DOHH2 (cell line): ENCODE data around the gene ECI2.

Source experiments
- H3F3A ChIP-seq: fragments of 200-600 bp; sonication (generic), shearing (Covaris generic); 2 replicates; pipeline ENCODE4 v1.6.0; 2016; ENCODE audit warnings: antibody characterized with exemption, mild to moderate bottlenecking; ENCODE audit not compliant: control insufficient read depth, insufficient read depth
- H3K27ac ChIP-seq: fragments of 200-600 bp; sonication (generic); 2 replicates; pipeline ENCODE4 v1.5.1; 2014; ENCODE audit warnings: low read depth, mild to moderate bottlenecking, low read length, moderate library complexity
- H3K27me3 ChIP-seq: fragments of 200-600 bp; sonication (generic); 2 replicates; pipeline ENCODE4 v1.6.1; 2014; ENCODE audit warnings: mild to moderate bottlenecking, low read length, mixed read lengths; ENCODE audit not compliant: control insufficient read depth
- H3K36me3 ChIP-seq: fragments of 200-600 bp; sonication (generic); 2 replicates; pipeline ENCODE4 v1.6.1; 2014; ENCODE audit warnings: mild to moderate bottlenecking, low read length, moderate library complexity, mixed read lengths; ENCODE audit not compliant: control insufficient read depth
- H3K4me1 ChIP-seq: fragments of 200-600 bp; sonication (generic); 2 replicates; pipeline ENCODE4 v1.6.1; 2014; ENCODE audit warnings: mild to moderate bottlenecking, low read length, mixed read lengths; ENCODE audit not compliant: control insufficient read depth
- H3K4me2 ChIP-seq: fragments of 200-600 bp; sonication (generic); 2 replicates; pipeline ENCODE4 v1.6.0; 2014; ENCODE audit warnings: mild to moderate bottlenecking, low read length, moderate library complexity
- H3K4me3 ChIP-seq: fragments of 200-600 bp; sonication (generic); 2 replicates; pipeline ENCODE4 v1.5.1; 2014; ENCODE audit warnings: mild to moderate bottlenecking, low read length, mixed read lengths
- H3K79me2 ChIP-seq: fragments of 200-600 bp; sonication (generic); 2 replicates; pipeline ENCODE4 v1.6.1; 2014; ENCODE audit warnings: mild to moderate bottlenecking, low read length, mixed read lengths; ENCODE audit not compliant: control insufficient read depth
- H3K9me2 ChIP-seq: fragments of 200-600 bp; sonication (generic); replicated peaks from 2 replicates; pipeline ENCODE4 v1.6.1; 2014; ENCODE audit warnings: mild to moderate bottlenecking, low read length, mixed read lengths; ENCODE audit not compliant: control insufficient read depth
- H3K9me3 ChIP-seq: fragments of 200-600 bp; sonication (generic); 2 replicates; pipeline ENCODE4 v1.6.1; 2014; ENCODE audit warnings: antibody characterized with exemption, low read length, mixed read lengths; ENCODE audit not compliant: control insufficient read depth, insufficient read depth
- H4K20me1 ChIP-seq: fragments of 200-600 bp; sonication (generic); 2 replicates; pipeline ENCODE4 v1.6.0; 2014; ENCODE audit warnings: low read depth, mild to moderate bottlenecking, antibody characterized with exemption, low read length, moderate library complexity; ENCODE audit not compliant: control insufficient read depth, insufficient read depth
- CTCF ChIP-seq: fragments of 200-600 bp; sonication (generic); IDR thresholded peaks from one replicate; pipeline ENCODE4 v1.5.1; 2014; ENCODE audit warnings: antibody characterized with exemption, mild to moderate bottlenecking, low read depth, low read length; ENCODE audit not compliant: poor library complexity, severe bottlenecking
- EZH2phosphoT487 ChIP-seq: fragments of 200-600 bp; sonication (generic); IDR thresholded peaks from 2 replicates; pipeline ENCODE4 v1.6.1; 2017; ENCODE audit warnings: borderline replicate concordance, mild to moderate bottlenecking, antibody characterized with exemption, low read length, moderate library complexity, mixed read lengths

Gene ECI2

GRCh38 chr6:4125500-4125899, 9.9 kb downstream of the ECI2 start:
- no peaks in the 10 kb centered on the region for H3K27me3 ChIP-seq
- no peaks in the 10 kb centered on the region for H3F3A ChIP-seq
- no peaks in the 10 kb centered on the region for H4K20me1 ChIP-seq
- no peaks in the 10 kb centered on the region for H3K4me1 ChIP-seq
- H3K4me2 ChIP-seq: no peak overlapping the region
- H3K9me3 ChIP-seq: no peaks in the 10 kb centered on the region
- no peaks in the 10 kb centered on the region for H3K9me2 ChIP-seq
- no peak for TF ChIP-seq EZH2phosphoT487
- no peak for TF ChIP-seq CTCF
- H3K79me2 ChIP-seq: no peaks in the 10 kb centered on the region
- peaks cover 43% of the 10 kb centered on the region for H3K36me3 ChIP-seq
- no peak overlapping the region for H3K4me3 ChIP-seq
- no peak overlapping the region for H3K27ac ChIP-seq

- TF ChIP-seq CTCF (no peak), EZH2phosphoT487 (no peak)
- H4K20me1 ChIP-seq: no peaks in the 10 kb centered on the region
- no peaks in the 10 kb centered on the region for H3F3A ChIP-seq
- no peak overlapping the region for H3K4me3 ChIP-seq
- H3K9me2 ChIP-seq: no peaks in the 10 kb centered on the region
- no peaks in the 10 kb centered on the region for H3K9me3 ChIP-seq
- H3K27ac ChIP-seq: no peak overlapping the region
- H3K27me3 ChIP-seq: no peaks in the 10 kb centered on the region
- H3K79me2 ChIP-seq: no peaks in the 10 kb centered on the region
- H3K4me2 ChIP-seq: no peak overlapping the region
- no peaks in the 10 kb centered on the region for H3K4me1 ChIP-seq
- peaks cover 37% of the 10 kb centered on the region for H3K36me3 ChIP-seq
Observed at GRCh38 chr6:4124351-4124750, 11.0 kb downstream of the ECI2 start.

GRCh38 chr6:4115741-4116140, 19.6 kb downstream of the ECI2 start:
- no peak for TF ChIP-seq CTCF
- no peak for TF ChIP-seq EZH2phosphoT487
- H4K20me1 ChIP-seq: no peaks in the 10 kb centered on the region
- no peaks in the 10 kb centered on the region for H3K4me1 ChIP-seq
- H3K36me3 ChIP-seq: peaks cover 24% of the 10 kb centered on the region
- H3K79me2 ChIP-seq: no peaks in the 10 kb centered on the region
- H3K4me3 ChIP-seq: no peak overlapping the region
- no peak overlapping the region for H3K27ac ChIP-seq
- H3K9me3 ChIP-seq: no peaks in the 10 kb centered on the region
- no peaks in the 10 kb centered on the region for H3F3A ChIP-seq
- H3K9me2 ChIP-seq: no peaks in the 10 kb centered on the region
- peaks cover 8% of the 10 kb centered on the region; the same call in 1 of the 2 replicates for H3K27me3 ChIP-seq
- no peak overlapping the region for H3K4me2 ChIP-seq

- Histone ChIP-seq H3K4me1 (no peaks in the 10 kb centered on the region), H3K27me3 (peaks cover 10% of the 10 kb centered on the region; the same call in 1 of the 2 replicates), H3K9me2 (no peaks in the 10 kb centered on the region), H3K4me2 (no peak overlapping the region), H3F3A (no peaks in the 10 kb centered on the region), H3K36me3 (peaks cover 18% of the 10 kb centered on the region), H3K4me3 (no peak overlapping the region), H3K79me2 (no peaks in the 10 kb centered on the region), H3K9me3 (no peaks in the 10 kb centered on the region), H4K20me1 (no peaks in the 10 kb centered on the region), H3K27ac (no peak overlapping the region)
- no peak for TF ChIP-seq CTCF
- no peak for TF ChIP-seq EZH2phosphoT487
Observed at GRCh38 chr6:4114123-4114522, 21.3 kb downstream of the ECI2 start.
